Neural crest cell (in vitro differentiated cells): Measurements from ENCODE around the gene TPP2. TPM values are rescaled to one million over a fixed set of nuclear protein-coding genes. Genes with fewer than 3 reads are reported as not detected.

ENCODE experiments used
- DNase-seq: peaks from one replicate; pipeline ENCODE4 v3.0.0; 2021; ENCODE audit warnings: low read depth, mixed read lengths, low spot score
- H3K27ac Mint-ChIP-seq: one replicate; pipeline ENCODE4 v1.8.0; 2021; ENCODE audit warnings: mild to moderate bottlenecking, mixed read lengths; ENCODE audit not compliant: unreplicated experiment
- H3K27me3 Mint-ChIP-seq: 2 replicates; pipeline ENCODE4 v1.8.0; 2021; ENCODE audit warnings: low read depth, mild to moderate bottlenecking, mixed read lengths
- H3K36me3 Mint-ChIP-seq: 2 replicates; pipeline ENCODE4 v1.8.0; 2021; ENCODE audit warnings: low read depth, mild to moderate bottlenecking, mixed read lengths
- H3K4me1 Mint-ChIP-seq: 2 replicates; pipeline ENCODE4 v1.8.0; 2021; ENCODE audit warnings: mixed read lengths
- H3K4me3 Mint-ChIP-seq: one replicate; pipeline ENCODE4 v1.8.0; 2021; ENCODE audit warnings: mild to moderate bottlenecking, mixed read lengths
- H3K9me3 Mint-ChIP-seq: 2 replicates; pipeline ENCODE4 v1.8.0; 2021; ENCODE audit warnings: mixed read lengths
- CTCF ChIP-seq: fragments of 200-600 bp; sonication (generic); conservative IDR thresholded peaks from 2 replicates; pipeline ENCODE4 v1.5.0; 2021; ENCODE audit warnings: antibody characterized with exemption, mild to moderate bottlenecking
- total RNA-seq: library from RNA; stranded (reverse); gene quantifications from 2 replicates; pipeline ENCODE4 v1.2.1, GENCODE V29; 2021

The TPP2 gene
- total RNA-seq, 1 donor from 2014 or later = 62.7 TPM

GRCh38 chr13:102686024-102686423 lies 89.2 kb downstream of the TPP2 start:
- no peak for DNase-seq
- H3K27ac Mint-ChIP-seq = no peak overlapping the region
- TF ChIP-seq CTCF = no peak
- no peaks in the 10 kb centered on the region for H3K9me3 Mint-ChIP-seq
- peaks cover 9% of the 10 kb centered on the region for H3K4me1 Mint-ChIP-seq
- H3K36me3 Mint-ChIP-seq = no peaks in the 10 kb centered on the region
- no peak overlapping the region for H3K4me3 Mint-ChIP-seq
- no peaks in the 10 kb centered on the region for H3K27me3 Mint-ChIP-seq

- peaks cover 9% of the 10 kb centered on the region for H3K4me1 Mint-ChIP-seq
- H3K36me3 Mint-ChIP-seq = no peaks in the 10 kb centered on the region
- H3K4me3 Mint-ChIP-seq = no peak overlapping the region
- H3K27me3 Mint-ChIP-seq = peaks cover 5% of the 10 kb centered on the region
- no peak for TF ChIP-seq CTCF
- no peak for DNase-seq
- H3K9me3 Mint-ChIP-seq = no peaks in the 10 kb centered on the region
- H3K27ac Mint-ChIP-seq = no peak overlapping the region
Measured at GRCh38 chr13:102687520-102687919, 90.7 kb downstream of the TPP2 start.

- Mint-ChIP-seq H3K4me1 (peaks cover 9% of the 10 kb centered on the region), H3K27me3 (peaks cover 5% of the 10 kb centered on the region), H3K4me3 (no peak overlapping the region), H3K9me3 (no peaks in the 10 kb centered on the region), H3K27ac (no peak overlapping the region), H3K36me3 (no peaks in the 10 kb centered on the region)
- TF ChIP-seq CTCF = no peak
- DNase-seq = no peak
Measured at GRCh38 chr13:102688306-102688973, 91.7 kb downstream of the TPP2 start.

- no peak for DNase-seq
- peaks cover 8% of the 10 kb centered on the region for H3K27me3 Mint-ChIP-seq
- no peak overlapping the region for H3K4me3 Mint-ChIP-seq
- H3K27ac Mint-ChIP-seq = no peak overlapping the region
- H3K36me3 Mint-ChIP-seq = no peaks in the 10 kb centered on the region
- no peak for TF ChIP-seq CTCF
- peaks cover 9% of the 10 kb centered on the region for H3K4me1 Mint-ChIP-seq
- no peaks in the 10 kb centered on the region for H3K9me3 Mint-ChIP-seq
Measured at GRCh38 chr13:102690883-102691282, 94.1 kb downstream of the TPP2 start.

GRCh38 chr13:102692491-102692826 lies 95.7 kb downstream of the TPP2 start:
- DNase-seq = no peak

More at GRCh38 chr13:102692491-102692826, 95.7 kb downstream of the TPP2 start:
- Mint-ChIP-seq H3K36me3 (no peaks in the 10 kb centered on the region), H3K4me1 (peaks cover 9% of the 10 kb centered on the region), H3K27ac (no peak overlapping the region), H3K4me3 (no peak overlapping the region), H3K27me3 (peaks cover 8% of the 10 kb centered on the region), H3K9me3 (no peaks in the 10 kb centered on the region)
- no peak for TF ChIP-seq CTCF
